NOMO-1 treated with dmso at 0.1 percent for 144 hours (cell line): ENCODE measurements around the gene RBPJ.

ENCODE experiments used
- DNase-seq: peaks from one replicate; lab custom pipeline; 2025; ENCODE audit not compliant: unreplicated experiment; lab: John Stamatoyannopoulos, UW

Gene RBPJ

GRCh38 chr4:26484032-26484515 lies 163.3 kb downstream of the RBPJ start:
- no peak for DNase-seq

GRCh38 chr4:26484516-26484915 lies 163.7 kb downstream of the RBPJ start:
- no peak for DNase-seq
